Retinal pigment epithelial cell (primary cell): ENCODE results near the gene DNAJC8.

ENCODE experiments used
- DNase-seq: peaks from one replicate; pipeline ENCODE4 v3.0.0-alpha.2; 2010; ENCODE audit warnings: low read depth
- H3K4me3 ChIP-seq: 2 replicates; pipeline ENCODE4 v1.5.1; 2011; ENCODE audit warnings: mild to moderate bottlenecking, low read length, control low read depth, moderate library complexity
- CTCF ChIP-seq: conservative IDR thresholded peaks from 2 replicates; pipeline ENCODE4 v1.5.1; 2011; ENCODE audit warnings: low read depth, low read length, control low read depth, inconsistent platforms

DNAJC8 gene

GRCh38 chr1:28273216-28273860 lies 40.5 kb upstream of the DNAJC8 start:
- DNase-seq, result no peak
- TF ChIP-seq CTCF, result no peak
- no peak overlapping the region for H3K4me3 ChIP-seq

GRCh38 chr1:28272215-28272852 lies 39.5 kb upstream of the DNAJC8 start:
- no peak overlapping the region for H3K4me3 ChIP-seq
- no peak for TF ChIP-seq CTCF

GRCh38 chr1:28269529-28269928 lies 36.7 kb upstream of the DNAJC8 start:
- TF ChIP-seq CTCF, result no peak
- DNase-seq, result no peak
- no peak overlapping the region for H3K4me3 ChIP-seq

More at GRCh38 chr1:28272215-28272852, 39.5 kb upstream of the DNAJC8 start:
- DNase-seq, result no peak

- no peak for DNase-seq
- no peak overlapping the region for H3K4me3 ChIP-seq
- no peak for TF ChIP-seq CTCF
These were observed 34.8 kb upstream of the DNAJC8 start for GRCh38 chr1:28267633-28268032.

GRCh38 chr1:28266920-28267322 lies 34.1 kb upstream of the DNAJC8 start:
- no peak for DNase-seq
- H3K4me3 ChIP-seq, result no peak overlapping the region
- no peak for TF ChIP-seq CTCF

GRCh38 chr1:28265577-28265976 lies 32.7 kb upstream of the DNAJC8 start:
- no peak for DNase-seq

More at GRCh38 chr1:28265577-28265976, 32.7 kb upstream of the DNAJC8 start:
- no peak overlapping the region for H3K4me3 ChIP-seq
- no peak for TF ChIP-seq CTCF
